ENCODE results near the gene ALDH6A1.

ALDH6A1 gene

DNA sequence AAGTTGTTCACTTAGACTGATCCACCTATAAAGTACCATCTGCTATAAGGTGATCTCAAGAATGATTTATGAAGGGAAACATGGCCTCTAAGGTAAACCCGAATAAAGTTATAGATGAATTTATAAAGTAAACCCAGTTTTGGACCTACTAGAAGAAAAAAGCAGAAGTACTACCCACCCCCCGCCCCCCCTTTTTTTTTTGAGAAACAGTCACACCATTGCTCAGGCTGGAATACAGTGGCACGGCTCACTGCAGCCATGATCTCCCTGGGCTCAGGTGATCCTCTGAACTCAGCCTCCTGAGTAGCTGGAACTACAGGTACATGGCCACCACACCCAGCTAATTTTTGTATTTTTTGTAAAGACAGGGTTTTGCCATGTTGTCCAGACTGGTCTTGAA, 69.1 kb downstream of the ALDH6A1 start:
- H3K4me3 ChIP-seq (ENCODE audit: low read length), result no peak overlapping the region
- TF ChIP-seq, protein P1, sequence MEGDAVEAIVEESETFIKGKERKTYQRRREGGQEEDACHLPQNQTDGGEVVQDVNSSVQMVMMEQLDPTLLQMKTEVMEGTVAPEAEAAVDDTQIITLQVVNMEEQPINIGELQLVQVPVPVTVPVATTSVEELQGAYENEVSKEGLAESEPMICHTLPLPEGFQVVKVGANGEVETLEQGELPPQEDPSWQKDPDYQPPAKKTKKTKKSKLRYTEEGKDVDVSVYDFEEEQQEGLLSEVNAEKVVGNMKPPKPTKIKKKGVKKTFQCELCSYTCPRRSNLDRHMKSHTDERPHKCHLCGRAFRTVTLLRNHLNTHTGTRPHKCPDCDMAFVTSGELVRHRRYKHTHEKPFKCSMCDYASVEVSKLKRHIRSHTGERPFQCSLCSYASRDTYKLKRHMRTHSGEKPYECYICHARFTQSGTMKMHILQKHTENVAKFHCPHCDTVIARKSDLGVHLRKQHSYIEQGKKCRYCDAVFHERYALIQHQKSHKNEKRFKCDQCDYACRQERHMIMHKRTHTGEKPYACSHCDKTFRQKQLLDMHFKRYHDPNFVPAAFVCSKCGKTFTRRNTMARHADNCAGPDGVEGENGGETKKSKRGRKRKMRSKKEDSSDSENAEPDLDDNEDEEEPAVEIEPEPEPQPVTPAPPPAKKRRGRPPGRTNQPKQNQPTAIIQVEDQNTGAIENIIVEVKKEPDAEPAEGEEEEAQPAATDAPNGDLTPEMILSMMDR (conservative IDR thresholded peaks at IDR 0.05; ENCODE audit: low read length), result no peak
- no peak for DNase-seq (ENCODE audit: low read depth)

DNA sequence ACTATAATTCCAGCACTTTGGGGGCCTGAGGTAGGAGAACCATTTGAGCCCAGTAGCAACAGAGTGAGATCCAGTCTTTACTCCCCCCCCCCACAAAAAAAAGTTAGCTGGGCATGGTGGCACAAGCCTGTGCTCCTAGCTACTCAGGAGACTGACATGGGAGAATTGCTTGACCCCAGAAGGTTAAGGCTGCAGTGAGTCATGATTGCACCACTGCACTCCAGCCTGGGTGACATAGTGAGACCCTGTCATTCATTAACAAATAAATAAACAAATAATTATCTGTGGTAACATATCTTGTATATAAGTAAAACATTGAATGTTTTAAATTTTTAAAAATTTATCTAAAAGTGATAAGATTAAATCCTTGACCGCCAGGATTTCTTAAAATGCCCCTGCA, 70.0 kb downstream of the ALDH6A1 start:
- TF ChIP-seq, protein P1 (conservative IDR thresholded peaks at IDR 0.05; ENCODE audit: low read length), result no peak
- no peak for DNase-seq (ENCODE audit: low read depth)

DNA sequence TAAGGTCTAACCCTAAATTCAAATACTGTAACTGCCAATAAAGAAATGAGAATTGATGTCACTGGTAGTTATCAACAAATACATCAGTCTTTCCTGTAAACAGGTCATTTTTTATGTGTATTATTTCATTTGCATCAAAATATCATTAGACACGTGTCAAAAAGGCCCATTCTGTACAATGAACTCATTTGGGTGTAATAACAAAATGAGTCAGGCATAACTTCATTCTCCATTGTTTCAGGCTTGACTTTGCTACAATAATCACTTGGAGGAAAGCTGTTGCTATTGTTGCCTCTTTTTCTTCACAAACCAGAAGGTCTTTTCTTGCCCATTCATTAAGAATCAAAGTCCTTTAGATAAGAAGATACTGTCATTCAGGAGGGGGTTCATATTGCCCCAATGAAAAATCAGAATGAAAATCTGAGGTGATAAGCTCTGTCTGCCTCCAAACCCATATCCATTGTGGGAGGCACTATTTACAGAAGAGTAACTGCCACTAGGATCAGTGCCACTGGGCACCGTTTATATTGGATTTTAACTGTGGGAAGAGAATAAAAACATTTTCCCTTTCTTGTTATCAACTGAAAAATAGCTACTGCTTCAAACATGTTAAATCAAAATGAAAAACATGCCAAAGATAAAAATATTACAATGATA, 75.3 kb downstream of the ALDH6A1 start:
- no peak overlapping the region for H3K4me3 ChIP-seq (ENCODE audit: low read length)
- TF ChIP-seq, protein P1 (conservative IDR thresholded peaks at IDR 0.05; ENCODE audit: low read length), result no peak
- DNase-seq (ENCODE audit: low read depth), result no peak

More for the DNA sequence above, 70.0 kb downstream of the ALDH6A1 start:
- no peak overlapping the region for H3K4me3 ChIP-seq (ENCODE audit: low read length)
